OCI-LY7 (cell line): ENCODE data around the gene PLAC9. TPM values are rescaled to one million over a fixed set of nuclear protein-coding genes. Genes with fewer than 3 reads are reported as not detected.

Experiments
- BruUV-seq: library from RNA; stranded (reverse); fragments of 400-500 nt; replicated peaks from 2 replicates; lab custom pipeline; 2021; lab: Mats Ljungman, UMichigan
- CTCF ChIA-PET: fragments of 300-600 bp; sonication (Branson Sonifier 250); formaldehyde crosslinking; loops from one replicate; lab custom pipeline; 2022; ENCODE audit warnings: antibody characterized with exemption; ENCODE audit not compliant: unreplicated experiment; lab: Charles Lee
- POLR2A ChIA-PET: fragments of 300-600 bp; sonication (Branson Sonifier 250); formaldehyde crosslinking; loops from one replicate; lab custom pipeline; 2022; ENCODE audit warnings: antibody characterized with exemption; lab: Charles Lee
- DNase-seq: peaks from one replicate; pipeline ENCODE4 v3.0.0-alpha.2; 2015; ENCODE audit warnings: low spot score
- H2AFZ ChIP-seq: fragments of 200-600 bp; sonication (generic), shearing (Covaris generic); 2 replicates; pipeline ENCODE4 v1.6.1; 2014; ENCODE audit warnings: mild to moderate bottlenecking, antibody characterized with exemption, low read length, moderate library complexity
- H3K27ac ChIP-seq: fragments of 200-600 bp; sonication (generic); 2 replicates; pipeline ENCODE4 v1.5.1; 2014; ENCODE audit warnings: mixed run types, low read depth, mild to moderate bottlenecking, moderate library complexity, low read length, inconsistent platforms; ENCODE audit not compliant: poor library complexity, severe bottlenecking
- H3K36me3 ChIP-seq: fragments of 200-600 bp; sonication (generic); 2 replicates; pipeline ENCODE4 v1.6.1; 2014; ENCODE audit warnings: mild to moderate bottlenecking, antibody characterized with exemption, low read length, moderate library complexity, mixed read lengths; ENCODE audit not compliant: insufficient read depth
- H3K4me1 ChIP-seq: fragments of 200-600 bp; sonication (generic); 2 replicates; pipeline ENCODE4 v1.5.1; 2014; ENCODE audit warnings: mild to moderate bottlenecking, low read length; ENCODE audit not compliant: insufficient read depth, poor library complexity, severe bottlenecking
- H3K4me2 ChIP-seq: fragments of 200-600 bp; sonication (generic); 2 replicates; pipeline ENCODE4 v1.6.1; 2014; ENCODE audit warnings: mild to moderate bottlenecking, low read length
- H3K4me3 ChIP-seq: fragments of 200-600 bp; sonication (generic); 2 replicates; pipeline ENCODE4 v1.5.1; 2014; ENCODE audit warnings: mild to moderate bottlenecking, low read depth, low read length; ENCODE audit not compliant: poor library complexity, severe bottlenecking
- H3K79me2 ChIP-seq: fragments of 200-600 bp; sonication (generic); 2 replicates; pipeline ENCODE4 v1.6.1; 2016; ENCODE audit warnings: low read depth, mild to moderate bottlenecking, low read length, moderate library complexity, mixed read lengths; ENCODE audit not compliant: insufficient read depth
- H3K9me2 ChIP-seq: fragments of 200-600 bp; sonication (generic); 2 replicates; pipeline ENCODE4 v1.6.1; 2016; ENCODE audit warnings: mild to moderate bottlenecking, low read length, mixed read lengths; ENCODE audit not compliant: insufficient read depth
- H3K9me3 ChIP-seq: fragments of 200-600 bp; sonication (generic); 2 replicates; pipeline ENCODE4 v1.6.1; 2014; ENCODE audit warnings: mild to moderate bottlenecking, mixed run types, low read length, mixed read lengths
- H4K20me1 ChIP-seq: fragments of 200-600 bp; sonication (generic); 2 replicates; pipeline ENCODE4 v1.6.1; 2014; ENCODE audit warnings: mild to moderate bottlenecking, antibody characterized with exemption, low read length, moderate library complexity, mixed read lengths; ENCODE audit not compliant: insufficient read depth
- EZH2phosphoT487 ChIP-seq: fragments of 200-600 bp; sonication (generic); IDR thresholded peaks from 2 replicates; pipeline ENCODE4 v1.6.1; 2018; ENCODE audit warnings: low read depth, borderline replicate concordance, mild to moderate bottlenecking, mixed run types, antibody characterized with exemption, low read length, moderate library complexity, mixed read lengths
- intact Hi-C: fragments of 100-400 bp; cut with micrococcal nuclease; formaldehyde crosslinking; loops from one replicate; pipeline ENCODE4 v1.10.0; 2022; ENCODE audit not compliant: unreplicated experiment
- total RNA-seq, 2 experiments: library from RNA; depleted of rRNA in 1 of 2; stranded (reverse); fragments of >200 nt in 1 of 2; shearing (Covaris generic) in 1 of 2; gene quantifications; 2 replicates each; pipeline ENCODE4 v1.2.3, GENCODE V29; 2014 to 2022
- TF ChIP-seq, protein P1 (sequence below): fragments of 200-600 bp; sonication (generic); conservative IDR thresholded peaks from 2 replicates; pipeline ENCODE4 v1.5.1; 2014; ENCODE audit warnings: mild to moderate bottlenecking, antibody characterized with exemption, low read length, moderate library complexity, mixed read lengths

Gene PLAC9
- total RNA-seq, 2 experiments from 2014 or later = not detected

GRCh38 chr10:80166581-80167470 is 34.3 kb downstream of the PLAC9 start:
- no peaks in the 10 kb centered on the region for H3K4me1 ChIP-seq
- no peak for DNase-seq
- no peaks in the 10 kb centered on the region for H3K9me3 ChIP-seq
- peaks cover 76% of the 10 kb centered on the region for H3K36me3 ChIP-seq
- no peak for TF ChIP-seq EZH2phosphoT487
- TF ChIP-seq, protein P1, sequence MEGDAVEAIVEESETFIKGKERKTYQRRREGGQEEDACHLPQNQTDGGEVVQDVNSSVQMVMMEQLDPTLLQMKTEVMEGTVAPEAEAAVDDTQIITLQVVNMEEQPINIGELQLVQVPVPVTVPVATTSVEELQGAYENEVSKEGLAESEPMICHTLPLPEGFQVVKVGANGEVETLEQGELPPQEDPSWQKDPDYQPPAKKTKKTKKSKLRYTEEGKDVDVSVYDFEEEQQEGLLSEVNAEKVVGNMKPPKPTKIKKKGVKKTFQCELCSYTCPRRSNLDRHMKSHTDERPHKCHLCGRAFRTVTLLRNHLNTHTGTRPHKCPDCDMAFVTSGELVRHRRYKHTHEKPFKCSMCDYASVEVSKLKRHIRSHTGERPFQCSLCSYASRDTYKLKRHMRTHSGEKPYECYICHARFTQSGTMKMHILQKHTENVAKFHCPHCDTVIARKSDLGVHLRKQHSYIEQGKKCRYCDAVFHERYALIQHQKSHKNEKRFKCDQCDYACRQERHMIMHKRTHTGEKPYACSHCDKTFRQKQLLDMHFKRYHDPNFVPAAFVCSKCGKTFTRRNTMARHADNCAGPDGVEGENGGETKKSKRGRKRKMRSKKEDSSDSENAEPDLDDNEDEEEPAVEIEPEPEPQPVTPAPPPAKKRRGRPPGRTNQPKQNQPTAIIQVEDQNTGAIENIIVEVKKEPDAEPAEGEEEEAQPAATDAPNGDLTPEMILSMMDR = no peak
- no peak overlapping the region for H3K4me3 ChIP-seq
- POLR2A ChIA-PET = no interaction called here
- no peak overlapping the region for H3K4me2 ChIP-seq
- no peak overlapping the region for H3K27ac ChIP-seq
- no peaks in the 10 kb centered on the region; the same call in 1 of the 2 replicates for H4K20me1 ChIP-seq
- CTCF ChIA-PET = no interaction called here
- H3K9me2 ChIP-seq = no peaks in the 10 kb centered on the region
- intact Hi-C loops = no loop called here
- BruUV-seq = no TSS peak
- H2AFZ ChIP-seq = no peak overlapping the region
- H3K79me2 ChIP-seq = no peaks in the 10 kb centered on the region

GRCh38 chr10:80167471-80168161 is 35.1 kb downstream of the PLAC9 start:
- CTCF ChIA-PET = no interaction called here
- H2AFZ ChIP-seq = no peak overlapping the region
- peaks cover 74% of the 10 kb centered on the region for H3K36me3 ChIP-seq
- no peaks in the 10 kb centered on the region for H3K9me2 ChIP-seq
- DNase-seq = no peak
- no peaks in the 10 kb centered on the region for H3K4me1 ChIP-seq
- H4K20me1 ChIP-seq = no peaks in the 10 kb centered on the region; the same call in 1 of the 2 replicates
- POLR2A ChIA-PET = interaction anchor here (1.0 kb wide), 1 partner anchor 49 kb away, joined by 3 read pairs; no protein-coding TSS in a partner anchor
- H3K27ac ChIP-seq = no peak overlapping the region
- no peak overlapping the region for H3K4me2 ChIP-seq
- H3K9me3 ChIP-seq = no peaks in the 10 kb centered on the region
- intact Hi-C loops = loop anchor here (2.0 kb wide), 1 partner anchor 37 kb away; the partner anchor contains the start of gene ANXA11
- no peak for TF ChIP-seq EZH2phosphoT487
- TF ChIP-seq, protein P1 = no peak
- no peak overlapping the region for H3K4me3 ChIP-seq
- no TSS peak for BruUV-seq
- no peaks in the 10 kb centered on the region for H3K79me2 ChIP-seq
